Hepatocyte (in vitro differentiated cells): ENCODE measurements around the gene LRRC1.

Experiments
- CTCF ChIP-seq: fragments of 200-600 bp; sonication (generic); IDR thresholded peaks from 2 replicates; pipeline ENCODE4 v1.5.1; 2016; ENCODE audit warnings: antibody characterized with exemption, mild to moderate bottlenecking; ENCODE audit not compliant: poor library complexity
- EZH2phosphoT487 ChIP-seq: fragments of 200-600 bp; sonication (generic); IDR thresholded peaks from one replicate; pipeline ENCODE4 v1.6.1; 2018; ENCODE audit warnings: antibody characterized with exemption, mild to moderate bottlenecking, low read depth, moderate library complexity; ENCODE audit not compliant: unreplicated experiment, severe bottlenecking

GRCh38 chr6:53809691-53810090, 14.9 kb downstream of the LRRC1 start:
- TF ChIP-seq CTCF (no peak), EZH2phosphoT487 (no peak)
